HepG2 (cell line): ENCODE measurements around the gene LBX2. TPM values are rescaled to one million over a fixed set of nuclear protein-coding genes. Genes with fewer than 3 reads are reported as not detected.

Experiments used
- GTF2F1 ChIP-seq: fragments of 150-350 bp; IDR thresholded peaks from 2 replicates; pipeline ENCODE4 v1.6.1; 2014; ENCODE audit warnings: low read length
- HNF1A ChIP-seq, 2 experiments: sonication (generic) in 1 of 2; formaldehyde crosslinking in 1 of 2; IDR thresholded peaks; 2 replicates each; pipeline versions ENCODE4 v1.4.0 to v1.6.1; 2016 to 2020; ENCODE audit warnings: borderline replicate concordance in 1 of 2, low read depth in 1 of 2, mild to moderate bottlenecking in 1 of 2, missing genetic modification reagents in 1 of 2
- MEIS1 ChIP-seq: sonication (generic); formaldehyde crosslinking; IDR thresholded peaks from 2 replicates; pipeline ENCODE4 v1.9.0; 2021; ENCODE audit warnings: mild to moderate bottlenecking, missing genetic modification reagents, moderate library complexity, borderline replicate concordance
- PRDM4 ChIP-seq: sonication (generic); formaldehyde crosslinking; IDR thresholded peaks from 2 replicates; pipeline ENCODE4 v1.9.0; 2021; ENCODE audit warnings: missing genetic modification reagents, borderline replicate concordance
- RBAK ChIP-seq: sonication (generic); formaldehyde crosslinking; IDR thresholded peaks from 2 replicates; pipeline ENCODE4 v1.5.1; 2020; ENCODE audit warnings: mild to moderate bottlenecking, missing genetic modification reagents
- SAFB2 ChIP-seq: sonication (generic); formaldehyde crosslinking; IDR thresholded peaks from 2 replicates; pipeline ENCODE4 v1.5.1; 2020; ENCODE audit warnings: missing genetic modification reagents, low read depth, mild to moderate bottlenecking, borderline replicate concordance
- SP4 ChIP-seq: sonication (generic); formaldehyde crosslinking; IDR thresholded peaks from 2 replicates; pipeline ENCODE4 v1.8.1; 2023; ENCODE audit warnings: mild to moderate bottlenecking, missing genetic modification reagents
- ZBTB37 ChIP-seq: sonication (generic); formaldehyde crosslinking; IDR thresholded peaks from 2 replicates; pipeline ENCODE4 v1.4.0; 2020; ENCODE audit warnings: mild to moderate bottlenecking, missing genetic modification reagents
- ZFP41 ChIP-seq: sonication (generic); formaldehyde crosslinking; IDR thresholded peaks from 2 replicates; pipeline ENCODE4 v1.4.0; 2020; ENCODE audit warnings: mild to moderate bottlenecking, missing genetic modification reagents, borderline replicate concordance
- ZNF180 ChIP-seq: sonication (generic); formaldehyde crosslinking; IDR thresholded peaks from 2 replicates; pipeline ENCODE4 v1.4.0; 2020; ENCODE audit warnings: low read depth, missing genetic modification reagents, borderline replicate concordance
- ZNF512 ChIP-seq: sonication (generic); formaldehyde crosslinking; IDR thresholded peaks from 2 replicates; pipeline ENCODE4 v1.4.0; 2020; ENCODE audit warnings: mild to moderate bottlenecking, missing genetic modification reagents
- ZNF543 ChIP-seq: sonication (generic); formaldehyde crosslinking; IDR thresholded peaks from 2 replicates; pipeline ENCODE4 v1.4.0; 2020; ENCODE audit warnings: mild to moderate bottlenecking, missing genetic modification reagents
- ZNF550 ChIP-seq: sonication (generic); formaldehyde crosslinking; IDR thresholded peaks from 2 replicates; pipeline ENCODE4 v1.4.0; 2020; ENCODE audit warnings: mild to moderate bottlenecking, missing genetic modification reagents, borderline replicate concordance
- ZNF564 ChIP-seq: sonication (generic); formaldehyde crosslinking; IDR thresholded peaks from 2 replicates; pipeline ENCODE4 v1.8.1; 2023; ENCODE audit warnings: mild to moderate bottlenecking, missing genetic modification reagents
- ZNF572 ChIP-seq: sonication (generic); formaldehyde crosslinking; IDR thresholded peaks from 2 replicates; pipeline ENCODE4 v1.5.1; 2020; ENCODE audit warnings: mild to moderate bottlenecking, missing genetic modification reagents
- ZNF644 ChIP-seq: IDR thresholded peaks from 2 replicates; pipeline ENCODE4 v1.6.1; 2016; ENCODE audit warnings: low read depth
- ZNF740 ChIP-seq: sonication (generic); formaldehyde crosslinking; IDR thresholded peaks from 2 replicates; pipeline ENCODE4 v1.4.0; 2020; ENCODE audit warnings: missing genetic modification reagents
- polyA plus RNA-seq, 8 experiments: library from polyadenylated mRNA; depleted of rRNA in 3 of 8; stranded (reverse) in 7 of 8; unstranded in 1 of 8; fragments of >200 nt; fragmentation: Illumina TruSeq in 4 of 8; extraction: Trizol in 4 of 8; gene quantifications; 2 replicates each; pipeline versions ENCODE4 v1.2.1 to v1.2.3, GENCODE V29; 2011 to 2016; ENCODE audit warnings: low read depth in 4 of 8, missing spikeins in 1 of 8, mixed read lengths in 1 of 8; ENCODE audit not compliant: insufficient read depth in 1 of 8
- total RNA-seq, 5 experiments: library from RNA; depleted of rRNA; stranded (reverse); fragments of >200 nt; fragmentation: Illumina TruSeq; extraction: Trizol; gene quantifications; 2 replicates each; pipeline ENCODE4 v1.2.3, GENCODE V29; 2016; ENCODE audit warnings: low read depth in 1 of 5

LBX2 gene
- total and polyA plus RNA-seq, 2 of the 13 experiments (the other 11 are each of a cell fraction or from before 2014, with no cell fraction given) = 6.4 to 8.1 TPM

- peak; percentile 99 for TF ChIP-seq SP4 (CRISPR knock-in tag)
- peak; percentile 69; the same call in 1 of the 2 replicates for TF ChIP-seq ZNF644 (CRISPR knock-in tag)
- peak; percentile 83; the same call in 1 of the 2 replicates for TF ChIP-seq MEIS1 (CRISPR knock-in tag)
- no peak for TF ChIP-seq GTF2F1
- TF ChIP-seq ZNF572 = peak; percentile 98
- TF ChIP-seq PRDM4 (CRISPR knock-in tag) = peak; percentile 91; the same call in 1 of the 2 replicates
- TF ChIP-seq ZNF550 (CRISPR knock-in tag) = 0 out of 2 replicates have a peak, but pooled peaks have one; percentile 76
- TF ChIP-seq HNF1A (IDR thresholded peaks at IDR 0.05; ENCODE audit: low read depth) = peak; percentile 81
- TF ChIP-seq HNF1A (CRISPR knock-in tag; IDR thresholded peaks at IDR 0.05; ENCODE audit: borderline replicate concordance) = peak; percentile 92
- TF ChIP-seq ZBTB37 (CRISPR knock-in tag) = no peak; the same call in 1 of the 2 replicates
- no peak; the same call in 1 of the 2 replicates for TF ChIP-seq RBAK
- no peak for TF ChIP-seq ZNF740 (CRISPR knock-in tag)
- TF ChIP-seq ZFP41 = no peak; the same call in none of the 2 replicates
- TF ChIP-seq ZNF543 = peak; percentile 85
- TF ChIP-seq ZNF512 (CRISPR knock-in tag) = peak; percentile 56; the same call in 1 of the 2 replicates
- TF ChIP-seq ZNF180 (CRISPR knock-in tag) = no peak
- TF ChIP-seq ZNF564 (CRISPR knock-in tag) = peak; percentile 52; the same call in 1 of the 2 replicates
- no peak; the same call in 1 of the 2 replicates for TF ChIP-seq SAFB2 (CRISPR knock-in tag)
Measured at GRCh38 chr2:74454654-74455511, 44.5 kb downstream of the LBX2 start, which contains the start of gene INO80B (continued).
